IMR-90 (cell line): ENCODE data around the gene OR2M5. TPM values are rescaled to one million over a fixed set of nuclear protein-coding genes. Genes with fewer than 3 reads are reported as not detected.

Experiments used
- ATAC-seq: fragments of 200-7000 bp; cut with Tn5 transposase; 2 replicates; pipeline ENCODE4 v1.9.1; 2020; ENCODE audit warnings: low read depth, mild to moderate bottlenecking, moderate library complexity
- Bru-seq: library from RNA; stranded (reverse); fragments of 400-500 nt; gene quantifications from one replicate; lab custom pipeline; 2021; lab: Mats Ljungman, UMichigan
- BruChase-seq, 2 experiments: library from RNA; stranded (reverse); fragments of 400-500 nt; gene quantifications; one replicate each; lab custom pipeline; 2021; lab: Mats Ljungman, UMichigan
- BruUV-seq: library from RNA; stranded (reverse); fragments of 400-500 nt; replicated peaks from 2 replicates; lab custom pipeline; 2021; lab: Mats Ljungman, UMichigan
- CTCF ChIA-PET: fragments of 300-600 bp; formaldehyde crosslinking; extraction: SDS; loops from one replicate; lab custom pipeline; 2021; ENCODE audit warnings: antibody characterized with exemption; lab: Yijun Ruan, JAX
- POLR2A ChIA-PET: fragments of 300-600 bp; sonication (Branson Sonifier 250); formaldehyde crosslinking; loops from one replicate; lab custom pipeline; 2022; ENCODE audit warnings: antibody characterized with exemption; ENCODE audit not compliant: unreplicated experiment; lab: Charles Lee
- DNase-seq: peaks from one replicate; pipeline ENCODE4 v3.0.0; 2013
- H2AFZ ChIP-seq: replicated peaks from 2 replicates; pipeline ENCODE3; 2013; ENCODE audit warnings: low read length, mild to moderate bottlenecking; ENCODE audit not compliant: poor library complexity
- H2AK5ac ChIP-seq: 2 replicates; pipeline ENCODE4 v1.6.1; 2013; ENCODE audit warnings: low read depth, low read length, inconsistent platforms
- H2AK9ac ChIP-seq: replicated peaks from 2 replicates; pipeline ENCODE3; 2013; ENCODE audit warnings: mild to moderate bottlenecking, low read depth, low read length, moderate library complexity; ENCODE audit not compliant: poor library complexity
- H2BK120ac ChIP-seq: 2 replicates; pipeline ENCODE4 v1.6.1; 2013; ENCODE audit warnings: low read depth, low read length, inconsistent platforms
- H2BK15ac ChIP-seq: 3 replicates; pipeline ENCODE4 v1.6.1; 2013; ENCODE audit warnings: low read depth, low read length, inconsistent platforms
- H2BK20ac ChIP-seq: 2 replicates; pipeline ENCODE4 v1.6.1; 2013; ENCODE audit warnings: low read depth, mild to moderate bottlenecking, inconsistent platforms, low read length, moderate library complexity
- H2BK5ac ChIP-seq: 2 replicates; pipeline ENCODE4 v1.6.1; 2013; ENCODE audit warnings: mild to moderate bottlenecking, low read depth, low read length, inconsistent platforms; ENCODE audit not compliant: poor library complexity, severe bottlenecking
- H3K14ac ChIP-seq: replicated peaks from 2 replicates; pipeline ENCODE4 v1.6.1; 2013; ENCODE audit warnings: low read depth, low read length, inconsistent platforms
- H3K18ac ChIP-seq: 2 replicates; pipeline ENCODE4 v1.6.1; 2013; ENCODE audit warnings: low read depth, low read length, control low read depth
- H3K23ac ChIP-seq: 2 replicates; pipeline ENCODE4 v1.6.1; 2013; ENCODE audit warnings: low read depth, low read length, inconsistent platforms
- H3K27ac ChIP-seq: 2 replicates; pipeline ENCODE4 v1.5.1; 2013; ENCODE audit warnings: mild to moderate bottlenecking, control low read depth, low read length; ENCODE audit not compliant: insufficient read depth
- H3K27me3 ChIP-seq: 2 replicates; pipeline ENCODE4 v1.6.1; 2013; ENCODE audit warnings: low read length; ENCODE audit not compliant: control insufficient read depth, insufficient read depth
- H3K36me3 ChIP-seq: 2 replicates; pipeline ENCODE4 v1.6.1; 2013; ENCODE audit warnings: low read length, mixed read lengths; ENCODE audit not compliant: control insufficient read depth, insufficient read depth
- H3K4ac ChIP-seq: 2 replicates; pipeline ENCODE4 v1.6.1; 2013; ENCODE audit warnings: low read depth, low read length, inconsistent platforms
- H3K4me1 ChIP-seq: 2 replicates; pipeline ENCODE4 v1.6.1; 2013; ENCODE audit warnings: low read length, mixed read lengths; ENCODE audit not compliant: control insufficient read depth, insufficient read depth
- H3K4me2 ChIP-seq: 2 replicates; pipeline ENCODE4 v1.6.1; 2013; ENCODE audit warnings: low read depth, mild to moderate bottlenecking, control low read depth, low read length, moderate library complexity
- H3K4me3 ChIP-seq: 2 replicates; pipeline ENCODE4 v1.5.1; 2013; ENCODE audit warnings: low read depth, mild to moderate bottlenecking, control low read depth, low read length, moderate library complexity; ENCODE audit not compliant: insufficient read depth
- H3K56ac ChIP-seq: 2 replicates; pipeline ENCODE4 v1.6.1; 2013; ENCODE audit warnings: low read length, inconsistent platforms; ENCODE audit not compliant: insufficient read depth; ENCODE audit errors: extremely low read depth
- H3K79me1 ChIP-seq, 2 experiments: 2 replicates each; pipeline ENCODE4 v1.6.1; 2013; ENCODE audit warnings: low read length in 2 of 2, inconsistent platforms in 1 of 2, low read depth in 1 of 2
- H3K9ac ChIP-seq: 2 replicates; pipeline ENCODE4 v1.6.1; 2013; ENCODE audit warnings: low read depth, low read length, control low read depth
- H3K9me1 ChIP-seq: 2 replicates; pipeline ENCODE4 v1.6.1; 2013; ENCODE audit warnings: low read length, inconsistent platforms; ENCODE audit not compliant: insufficient read depth
- H3K9me3 ChIP-seq: 2 replicates; pipeline ENCODE4 v1.6.1; 2013; ENCODE audit warnings: low read length; ENCODE audit not compliant: control insufficient read depth, insufficient read depth
- H4K20me1 ChIP-seq: 2 replicates; pipeline ENCODE4 v1.6.1; 2013; ENCODE audit warnings: low read length, inconsistent platforms; ENCODE audit not compliant: insufficient read depth
- H4K5ac ChIP-seq: 2 replicates; pipeline ENCODE4 v1.6.1; 2013; ENCODE audit warnings: mild to moderate bottlenecking, low read depth, low read length, control low read depth
- H4K8ac ChIP-seq, 2 experiments: 2 replicates each; pipeline ENCODE4 v1.6.1; 2013; ENCODE audit warnings: low read depth in 2 of 2, low read length in 2 of 2, control low read depth in 1 of 2, inconsistent platforms in 1 of 2
- H4K91ac ChIP-seq: 2 replicates; pipeline ENCODE4 v1.6.1; 2013; ENCODE audit warnings: low read depth, low read length, inconsistent platforms; ENCODE audit not compliant: insufficient read depth
- CHD1 ChIP-seq: IDR thresholded peaks from 2 replicates; pipeline ENCODE4 v1.6.1; 2012; ENCODE audit warnings: low read depth, low read length, improper control_type of control experiment
- WGBS, 2 experiments: methylation state at CpG; one replicate each; pipeline versions ENCODE4 v1.1.5 to v1.1.7; 2013; ENCODE audit warnings: missing lambda C conversion rate in 2 of 2; ENCODE audit not compliant: insufficient read length in 1 of 2; ENCODE audit errors: extremely low coverage in 2 of 2; 5-methylcytosine and 5-hydroxymethylcytosine counted together
- dilution Hi-C: fragments of 300-500 bp; cut with HindIII; formaldehyde crosslinking; loops from one replicate; pipeline ENCODE4 v1.14.3; 2018; ENCODE audit warnings: low sequenced_read_pairs; ENCODE audit not compliant: unreplicated experiment
- in situ Hi-C: fragments of 300-500 bp; cut with MboI; formaldehyde crosslinking; loops from 3 replicates; pipeline ENCODE4 v1.14.3; 2019; ENCODE audit warnings: low sequenced_read_pairs, inconsistent platforms, mixed read lengths
- intact Hi-C: fragments of 100-400 bp; cut with micrococcal nuclease; formaldehyde crosslinking; loops from 2 replicates; pipeline ENCODE4 v1.10.0; 2022
- long read RNA-seq: library from polyadenylated mRNA; unstranded; transcript quantifications from one replicate; pipeline ENCODE4 v2.0.0, GENCODE V29; 2021; ENCODE audit not compliant: unreplicated experiment
- polyA plus RNA-seq, 3 experiments: library from polyadenylated mRNA; depleted of rRNA; stranded (reverse); fragments of >200 nt; gene quantifications; 2 replicates each; pipeline ENCODE4 v1.2.3, GENCODE V29; 2012; ENCODE audit warnings: low replicate concordance in 1 of 3
- total RNA-seq: library from RNA; depleted of rRNA; stranded (reverse); fragments of >200 nt; gene quantifications from 2 replicates; pipeline ENCODE4 v1.2.3, GENCODE V29; 2012; rRNA removed
- TF ChIP-seq, protein P1 (sequence below): fragments of 150-350 bp; IDR thresholded peaks from 2 replicates; pipeline ENCODE4 v1.6.1; 2017; ENCODE audit warnings: mild to moderate bottlenecking, antibody characterized with exemption, low read length, low read depth

Gene OR2M5, protein sequence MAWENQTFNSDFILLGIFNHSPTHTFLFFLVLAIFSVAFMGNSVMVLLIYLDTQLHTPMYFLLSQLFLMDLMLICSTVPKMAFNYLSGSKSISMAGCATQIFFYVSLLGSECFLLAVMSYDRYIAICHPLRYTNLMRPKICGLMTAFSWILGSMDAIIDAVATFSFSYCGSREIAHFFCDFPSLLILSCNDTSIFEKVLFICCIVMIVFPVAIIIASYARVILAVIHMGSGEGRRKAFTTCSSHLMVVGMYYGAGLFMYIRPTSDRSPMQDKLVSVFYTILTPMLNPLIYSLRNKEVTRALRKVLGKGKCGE
- total RNA-seq (not detected in 2 replicates), polyA plus RNA-seq (2012; rRNA removed) (not detected in 2 replicates), Bru-seq, nascent RNA (not detected), BruChase-seq, experiment 1, labeled RNA remaining after a 6-hour chase (not detected), BruChase-seq, experiment 2, labeled RNA remaining after a 2-hour chase (not detected)
- not detected in 2 replicates for polyA plus RNA-seq (2012; cell fraction: cytosol; rRNA removed)
- polyA plus RNA-seq (2012; cell fraction: nucleus; rRNA removed; ENCODE audit: low replicate concordance) = not detected in 2 replicates
- long read RNA-seq = 0 reads

DNA sequence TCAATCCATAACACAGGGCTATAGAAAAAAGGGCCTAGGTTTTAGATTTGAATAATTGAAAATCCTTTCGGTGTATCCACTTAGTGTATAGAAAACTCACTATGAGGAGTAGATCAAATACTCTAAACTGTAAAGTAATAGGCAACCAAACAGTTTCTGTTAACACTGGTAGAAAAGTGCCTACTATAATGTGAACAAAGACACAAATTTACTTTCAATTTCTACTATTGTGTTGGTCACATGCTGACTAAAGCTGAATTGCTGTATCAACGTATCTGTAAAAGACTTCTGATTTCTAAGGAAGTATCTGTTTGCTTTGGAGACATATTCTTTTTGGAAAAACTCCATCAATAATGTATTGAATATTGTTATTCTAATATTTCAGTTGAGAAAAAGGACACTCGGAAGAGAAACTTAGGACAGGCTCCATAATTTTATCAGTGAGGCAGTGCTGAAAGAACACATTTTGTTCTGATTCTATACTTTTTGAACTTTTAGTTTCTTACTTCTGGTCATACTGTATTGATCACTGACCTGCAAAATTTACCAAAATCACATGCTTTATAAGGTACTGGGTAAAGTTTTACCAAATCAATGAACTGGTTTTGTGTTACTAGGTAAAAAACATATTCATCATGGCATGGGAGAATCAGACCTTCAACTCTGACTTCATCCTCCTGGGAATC is at the start of gene OR2M5:
Gene OR2M5 (plus strand): TSS at position 636 of the 686 bp plus-strand sequence. CDS start 0 bp downstream, at position 636.
- Histone ChIP-seq H2AK9ac (no peak within 1 kb of the TSS), H2BK20ac (no peak within 1 kb of the TSS), H3K4ac (no peak within 1 kb of the TSS), H3K9ac (no peak within 1 kb of the TSS), H3K9me1 (no peaks in the 10 kb centered on the region), H2AK5ac (no peak within 1 kb of the TSS), H3K14ac (no peak within 1 kb of the TSS), H2BK5ac (no peak within 1 kb of the TSS), H3K79me1 (no peaks in the 10 kb centered on the region), H3K23ac (no peak within 1 kb of the TSS), H2BK120ac (no peak within 1 kb of the TSS), H3K4me2 (no peak within 1 kb of the TSS), H2AFZ (no peak within 1 kb of the TSS), H3K9me3 (peaks cover 7% of the 10 kb centered on the region; the same call in 1 of the 2 replicates), H4K20me1 (no peaks in the 10 kb centered on the region), H3K18ac (no peak within 1 kb of the TSS), H3K27ac (no peak within 1 kb of the TSS), H3K56ac (no peak within 1 kb of the TSS), H4K5ac (no peak within 1 kb of the TSS), H3K27me3 (no peaks in the 10 kb centered on the region), H3K4me1 (no peaks in the 10 kb centered on the region), H3K4me3 (no peak within 1 kb of the TSS), H2BK15ac (no peak within 1 kb of the TSS), H4K91ac (no peak within 1 kb of the TSS), H3K36me3 (no peaks in the 10 kb centered on the region), H4K8ac (no peak within 1 kb of the TSS)
- ATAC-seq = no peak
- in situ Hi-C loops = no loop called here
- dilution Hi-C loops = no loop called here
- no CpG with 5 or more reads among the region's 3 CpGs for WGBS, 2 experiments
- intact Hi-C loops = no loop called here
- no TSS peak for BruUV-seq
- ChIA-PET POLR2A (no interaction called here), CTCF (no interaction called here)
- TF ChIP-seq, protein P1, sequence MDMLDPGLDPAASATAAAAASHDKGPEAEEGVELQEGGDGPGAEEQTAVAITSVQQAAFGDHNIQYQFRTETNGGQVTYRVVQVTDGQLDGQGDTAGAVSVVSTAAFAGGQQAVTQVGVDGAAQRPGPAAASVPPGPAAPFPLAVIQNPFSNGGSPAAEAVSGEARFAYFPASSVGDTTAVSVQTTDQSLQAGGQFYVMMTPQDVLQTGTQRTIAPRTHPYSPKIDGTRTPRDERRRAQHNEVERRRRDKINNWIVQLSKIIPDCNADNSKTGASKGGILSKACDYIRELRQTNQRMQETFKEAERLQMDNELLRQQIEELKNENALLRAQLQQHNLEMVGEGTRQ = no peak
- TF ChIP-seq CHD1 = no peak
- DNase-seq = no peak
